ENCODE measurements around the gene GNAO1.

GRCh38 chr16:56294579-56294978, 103.3 kb downstream of the GNAO1 start:
- TF ChIP-seq CTCF (IDR thresholded peaks at IDR 0.05) (no peak), POLR2A (IDR thresholded peaks at IDR 0.05) (no peak)
